C4-2B (cell line): ENCODE data around the gene LXN.

Experiments
- ZFX ChIP-seq: fragments of 450-650 bp; IDR thresholded peaks from 2 replicates; pipeline ENCODE4 v1.6.1; 2017
- TF ChIP-seq, protein P1 (sequence below): fragments of 450-650 bp; conservative IDR thresholded peaks from 2 replicates; pipeline ENCODE4 v1.5.1; 2017; ENCODE audit warnings: mild to moderate bottlenecking

DNA sequence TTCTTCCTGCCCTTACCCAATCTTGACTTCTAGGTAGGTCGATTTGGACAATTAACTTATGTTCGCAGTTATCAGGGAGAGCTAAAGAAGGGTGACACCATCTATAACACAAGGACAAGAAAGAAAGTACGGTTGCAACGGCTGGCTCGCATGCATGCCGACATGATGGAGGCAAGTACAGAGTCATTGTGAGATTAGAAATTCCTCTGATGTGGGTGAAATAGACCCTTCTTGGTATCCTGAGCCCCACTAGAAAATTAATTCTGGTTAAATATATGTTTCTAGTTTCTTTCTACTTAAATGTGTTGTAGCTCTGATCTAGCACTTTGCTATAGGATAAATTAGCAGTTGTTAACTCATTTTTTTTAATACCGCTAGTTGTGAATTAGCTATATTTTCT, 13.6 kb downstream of the LXN start:
- TF ChIP-seq, protein P1, sequence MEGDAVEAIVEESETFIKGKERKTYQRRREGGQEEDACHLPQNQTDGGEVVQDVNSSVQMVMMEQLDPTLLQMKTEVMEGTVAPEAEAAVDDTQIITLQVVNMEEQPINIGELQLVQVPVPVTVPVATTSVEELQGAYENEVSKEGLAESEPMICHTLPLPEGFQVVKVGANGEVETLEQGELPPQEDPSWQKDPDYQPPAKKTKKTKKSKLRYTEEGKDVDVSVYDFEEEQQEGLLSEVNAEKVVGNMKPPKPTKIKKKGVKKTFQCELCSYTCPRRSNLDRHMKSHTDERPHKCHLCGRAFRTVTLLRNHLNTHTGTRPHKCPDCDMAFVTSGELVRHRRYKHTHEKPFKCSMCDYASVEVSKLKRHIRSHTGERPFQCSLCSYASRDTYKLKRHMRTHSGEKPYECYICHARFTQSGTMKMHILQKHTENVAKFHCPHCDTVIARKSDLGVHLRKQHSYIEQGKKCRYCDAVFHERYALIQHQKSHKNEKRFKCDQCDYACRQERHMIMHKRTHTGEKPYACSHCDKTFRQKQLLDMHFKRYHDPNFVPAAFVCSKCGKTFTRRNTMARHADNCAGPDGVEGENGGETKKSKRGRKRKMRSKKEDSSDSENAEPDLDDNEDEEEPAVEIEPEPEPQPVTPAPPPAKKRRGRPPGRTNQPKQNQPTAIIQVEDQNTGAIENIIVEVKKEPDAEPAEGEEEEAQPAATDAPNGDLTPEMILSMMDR: no peak
- no peak for TF ChIP-seq ZFX
